IMR-90 (cell line): ENCODE results near the gene ZNF385B.

ENCODE experiments used
- CEBPB ChIP-seq: IDR thresholded peaks from 2 replicates; pipeline ENCODE4 v1.6.1; 2012; ENCODE audit warnings: low read depth, low read length, improper control_type of control experiment
- FOS ChIP-seq: fragments of 150-350 bp; IDR thresholded peaks from 2 replicates; pipeline ENCODE4 v1.6.1; 2016; ENCODE audit warnings: low read depth, low read length
- POLR2A ChIP-seq: IDR thresholded peaks from 2 replicates; pipeline ENCODE4 v1.6.1; 2012; ENCODE audit warnings: mild to moderate bottlenecking, low read depth, low read length
- RAD21 ChIP-seq: IDR thresholded peaks from 2 replicates; pipeline ENCODE4 v1.6.1; 2012; ENCODE audit warnings: low read length, improper control_type of control experiment
- RFX5 ChIP-seq: IDR thresholded peaks from 2 replicates; pipeline ENCODE4 v1.8.0; 2012; ENCODE audit warnings: low read depth, mild to moderate bottlenecking, low read length, moderate library complexity
- TF ChIP-seq, protein P1 (sequence below): fragments of 150-350 bp; IDR thresholded peaks from 2 replicates; pipeline ENCODE4 v1.6.1; 2017; ENCODE audit warnings: mild to moderate bottlenecking, antibody characterized with exemption, low read length, low read depth
- TF ChIP-seq, protein P2 (sequence below): conservative IDR thresholded peaks from 2 replicates; pipeline ENCODE4 v1.5.1; 2012; ENCODE audit warnings: mild to moderate bottlenecking, low read depth, low read length, improper control_type of control experiment

DNA sequence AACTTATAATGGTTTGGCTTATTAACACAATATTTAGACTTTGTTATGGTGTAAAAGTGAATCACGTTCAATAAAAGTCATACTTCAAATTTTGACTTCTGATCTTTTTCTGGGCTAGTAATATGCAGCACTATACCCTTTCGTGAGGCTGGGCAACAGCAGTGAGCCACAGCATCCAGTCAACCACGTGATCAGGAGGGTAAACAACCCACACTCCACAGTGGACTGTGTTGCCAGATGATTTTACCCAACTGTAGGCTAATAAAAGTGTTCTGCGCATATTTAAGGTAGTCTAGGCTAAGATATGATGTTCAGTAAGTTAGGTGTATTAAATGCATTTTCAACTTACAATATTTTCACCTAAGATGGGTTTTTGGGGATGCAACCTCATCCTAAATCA is 148.6 kb downstream of the ZNF385B start:
- TF ChIP-seq, protein P1, sequence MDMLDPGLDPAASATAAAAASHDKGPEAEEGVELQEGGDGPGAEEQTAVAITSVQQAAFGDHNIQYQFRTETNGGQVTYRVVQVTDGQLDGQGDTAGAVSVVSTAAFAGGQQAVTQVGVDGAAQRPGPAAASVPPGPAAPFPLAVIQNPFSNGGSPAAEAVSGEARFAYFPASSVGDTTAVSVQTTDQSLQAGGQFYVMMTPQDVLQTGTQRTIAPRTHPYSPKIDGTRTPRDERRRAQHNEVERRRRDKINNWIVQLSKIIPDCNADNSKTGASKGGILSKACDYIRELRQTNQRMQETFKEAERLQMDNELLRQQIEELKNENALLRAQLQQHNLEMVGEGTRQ, result no peak
- TF ChIP-seq, protein P2, sequence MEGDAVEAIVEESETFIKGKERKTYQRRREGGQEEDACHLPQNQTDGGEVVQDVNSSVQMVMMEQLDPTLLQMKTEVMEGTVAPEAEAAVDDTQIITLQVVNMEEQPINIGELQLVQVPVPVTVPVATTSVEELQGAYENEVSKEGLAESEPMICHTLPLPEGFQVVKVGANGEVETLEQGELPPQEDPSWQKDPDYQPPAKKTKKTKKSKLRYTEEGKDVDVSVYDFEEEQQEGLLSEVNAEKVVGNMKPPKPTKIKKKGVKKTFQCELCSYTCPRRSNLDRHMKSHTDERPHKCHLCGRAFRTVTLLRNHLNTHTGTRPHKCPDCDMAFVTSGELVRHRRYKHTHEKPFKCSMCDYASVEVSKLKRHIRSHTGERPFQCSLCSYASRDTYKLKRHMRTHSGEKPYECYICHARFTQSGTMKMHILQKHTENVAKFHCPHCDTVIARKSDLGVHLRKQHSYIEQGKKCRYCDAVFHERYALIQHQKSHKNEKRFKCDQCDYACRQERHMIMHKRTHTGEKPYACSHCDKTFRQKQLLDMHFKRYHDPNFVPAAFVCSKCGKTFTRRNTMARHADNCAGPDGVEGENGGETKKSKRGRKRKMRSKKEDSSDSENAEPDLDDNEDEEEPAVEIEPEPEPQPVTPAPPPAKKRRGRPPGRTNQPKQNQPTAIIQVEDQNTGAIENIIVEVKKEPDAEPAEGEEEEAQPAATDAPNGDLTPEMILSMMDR, result no peak
- TF ChIP-seq POLR2A, result no peak
- no peak for TF ChIP-seq RFX5
- TF ChIP-seq CEBPB, result no peak
- no peak for TF ChIP-seq RAD21
- no peak for TF ChIP-seq FOS
